GM21423 (cell line): ENCODE data around the gene TP53I11.

ENCODE experiments used
- ATAC-seq: cut with Tn5 transposase; IDR thresholded peaks from one replicate; pipeline ENCODE4 v1.9.1; 2021; ENCODE audit warnings: mild to moderate bottlenecking, moderate library complexity; ENCODE audit not compliant: unreplicated experiment

The TP53I11 gene

DNA sequence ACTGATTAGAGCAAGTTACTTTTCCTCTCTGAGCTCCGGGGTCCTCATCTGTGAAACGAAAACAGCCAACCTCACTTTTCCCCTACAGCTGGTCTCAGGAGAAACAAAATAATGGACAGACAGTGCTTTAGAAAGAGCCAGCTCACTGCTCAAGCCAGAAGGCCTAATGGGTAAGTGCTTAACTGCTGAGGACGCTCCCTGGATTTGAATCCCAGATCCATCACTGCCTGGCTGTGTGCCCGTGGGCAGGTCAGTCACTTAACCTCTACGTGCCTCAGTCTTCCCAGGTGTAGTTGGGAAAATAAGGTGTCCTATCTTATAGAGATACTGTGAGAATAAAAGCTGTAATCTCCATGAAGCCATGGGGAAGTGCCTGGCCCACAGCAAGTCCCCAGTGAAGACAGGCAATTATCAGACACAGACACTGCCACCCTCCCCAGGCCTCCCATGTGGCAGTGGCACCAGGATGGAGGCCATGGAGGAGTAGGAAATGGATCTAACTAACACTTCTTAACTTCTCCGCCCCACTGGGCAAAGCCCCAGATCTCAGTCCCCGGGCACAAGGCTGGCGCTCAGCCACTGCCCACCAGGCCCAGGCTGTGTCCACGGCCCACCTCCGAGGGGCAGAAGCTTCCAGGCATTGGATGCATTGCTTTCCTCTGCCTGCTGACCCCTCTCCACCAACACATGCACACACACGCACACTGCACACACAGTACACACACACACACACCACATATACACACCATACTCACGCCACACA, 9.2 kb downstream of the TP53I11 start:
- ATAC-seq: no peak

GRCh38 chr11:44940835-44941234, 9.8 kb downstream of the TP53I11 start:
- ATAC-seq: no peak

GRCh38 chr11:44940404-44940803, 10.3 kb downstream of the TP53I11 start:
- no peak for ATAC-seq

GRCh38 chr11:44939673-44940395, 10.8 kb downstream of the TP53I11 start:
- ATAC-seq: no peak

DNA sequence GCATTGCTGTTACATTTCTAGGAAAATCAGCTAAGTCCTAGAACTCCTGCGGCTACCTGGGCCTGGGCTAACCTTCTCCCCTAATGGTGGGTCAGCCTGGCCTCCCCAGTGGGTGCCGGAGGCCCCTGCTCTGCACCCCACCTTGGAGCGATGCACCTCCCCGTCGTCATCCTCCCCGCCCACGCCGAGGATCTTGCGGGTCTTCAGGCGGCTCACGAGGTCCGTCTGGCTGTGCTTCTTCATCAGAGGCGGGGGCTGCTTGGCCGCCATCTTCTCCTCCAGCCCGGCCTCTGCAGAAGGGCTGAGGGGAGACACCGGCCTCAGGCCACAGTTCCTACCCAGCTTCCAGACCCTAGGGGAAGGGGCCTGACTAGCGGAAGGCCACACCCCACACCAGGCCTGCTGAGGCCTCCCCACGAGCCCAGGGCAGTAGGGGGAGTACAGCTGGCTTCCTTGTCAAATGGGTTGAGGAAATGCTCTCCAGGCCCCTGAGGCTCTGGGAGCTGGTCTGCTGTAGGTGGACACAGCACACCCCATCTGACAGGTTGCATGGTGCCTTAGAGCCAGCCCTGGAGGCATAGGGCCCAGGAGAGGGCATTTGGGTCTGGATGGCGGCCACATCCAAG, 12.5 kb downstream of the TP53I11 start:
- no peak for ATAC-seq

GRCh38 chr11:44936951-44937543, 13.6 kb downstream of the TP53I11 start:
- no peak for ATAC-seq

DNA sequence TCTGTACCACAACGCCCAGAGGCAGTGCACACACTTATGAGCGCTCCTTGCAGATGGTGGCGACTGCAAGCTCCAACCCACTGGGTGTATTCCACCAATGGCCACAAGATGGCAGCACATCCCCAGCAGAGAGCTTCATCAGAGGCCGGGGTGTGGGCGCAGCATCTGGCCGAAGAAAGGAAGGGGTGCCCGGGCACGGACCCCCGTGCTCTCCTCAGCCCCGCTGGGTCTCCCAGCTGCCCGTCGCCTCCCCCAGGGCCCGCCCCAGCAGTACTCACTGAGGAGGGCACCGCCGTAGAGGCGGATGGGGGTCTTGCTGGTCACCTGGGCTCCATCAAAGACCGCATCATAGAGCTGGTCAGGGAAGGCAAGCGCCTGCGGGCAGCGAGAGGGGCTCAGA, 14.2 kb downstream of the TP53I11 start:
- peak; percentile 81 for ATAC-seq

GRCh38 chr11:44934735-44935250, 15.9 kb downstream of the TP53I11 start:
- ATAC-seq: no peak

- no peak for ATAC-seq
These were observed 16.6 kb downstream of the TP53I11 start for GRCh38 chr11:44934110-44934509.

DNA sequence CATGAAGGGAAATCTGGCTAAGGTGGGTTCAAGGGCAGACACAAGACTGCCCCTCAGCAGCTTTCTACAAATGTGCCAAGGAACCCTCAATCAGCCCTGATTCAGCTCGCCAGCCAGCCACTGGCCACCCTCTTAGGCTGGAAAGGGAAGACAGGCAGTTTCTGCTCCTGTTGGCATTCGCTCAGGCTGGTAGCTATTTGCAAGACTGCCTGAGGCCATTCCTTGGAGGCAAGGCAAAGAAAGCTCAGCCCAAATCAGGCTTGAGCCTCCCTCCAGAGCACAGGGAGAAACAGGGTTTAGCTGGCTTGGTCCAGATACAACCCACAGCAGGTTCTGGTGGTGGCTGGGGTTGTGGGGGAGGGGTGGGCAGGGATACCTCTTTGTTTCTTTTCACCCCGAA, 19.2 kb downstream of the TP53I11 start:
- ATAC-seq: no peak

- no peak for ATAC-seq
These were observed 19.9 kb downstream of the TP53I11 start for GRCh38 chr11:44930588-44931302.

- no peak for ATAC-seq
These were observed 21.9 kb downstream of the TP53I11 start for GRCh38 chr11:44928816-44929215.

- no peak for ATAC-seq
These were observed 22.5 kb downstream of the TP53I11 start for GRCh38 chr11:44928144-44928543.

GRCh38 chr11:44927174-44927661, 23.5 kb downstream of the TP53I11 start:
- ATAC-seq: no peak

DNA sequence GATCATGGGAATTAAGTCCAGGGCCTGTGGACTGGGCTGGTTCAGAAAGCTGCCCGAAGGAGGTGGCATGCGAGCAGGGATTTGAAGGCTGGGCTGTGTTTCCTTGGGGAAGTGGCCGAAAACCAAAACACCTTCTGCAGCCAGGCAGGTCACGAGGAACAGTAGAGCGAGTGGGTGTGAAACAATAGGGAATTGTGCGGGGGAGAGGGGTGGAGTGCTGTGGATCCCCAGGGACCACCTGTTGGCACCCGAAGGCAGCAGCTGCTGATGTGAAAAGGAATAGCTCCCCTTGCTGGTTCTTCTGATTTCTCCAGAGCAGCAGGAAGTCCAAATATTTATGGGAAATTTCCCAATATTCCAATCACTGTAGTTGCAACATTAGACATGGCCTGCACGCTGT, 24.6 kb downstream of the TP53I11 start:
- ATAC-seq: no peak

GRCh38 chr11:44923806-44924205, 26.9 kb downstream of the TP53I11 start:
- no peak for ATAC-seq

DNA sequence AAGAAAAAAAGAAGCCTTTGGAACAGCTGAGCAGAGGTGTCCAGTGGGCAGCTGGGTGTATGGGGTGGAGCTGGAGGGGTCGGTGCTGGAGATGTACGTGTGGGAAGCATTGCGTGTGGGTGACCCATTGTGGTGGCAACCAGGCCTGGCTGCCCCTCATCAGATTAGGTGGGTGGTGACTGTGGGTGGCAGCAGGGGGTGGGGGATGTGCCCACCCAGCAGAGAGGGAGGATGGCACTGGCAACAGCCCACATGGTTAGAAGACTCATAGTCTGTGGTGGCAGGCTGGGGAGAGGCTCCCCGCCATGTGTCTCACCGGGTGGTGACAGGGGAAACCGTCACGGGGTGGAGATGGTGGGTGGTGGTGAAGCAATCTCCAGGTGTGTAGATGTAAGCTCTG, 27.6 kb downstream of the TP53I11 start:
- ATAC-seq: no peak

GRCh38 chr11:44920451-44920850, 30.2 kb downstream of the TP53I11 start:
- ATAC-seq: no peak

DNA sequence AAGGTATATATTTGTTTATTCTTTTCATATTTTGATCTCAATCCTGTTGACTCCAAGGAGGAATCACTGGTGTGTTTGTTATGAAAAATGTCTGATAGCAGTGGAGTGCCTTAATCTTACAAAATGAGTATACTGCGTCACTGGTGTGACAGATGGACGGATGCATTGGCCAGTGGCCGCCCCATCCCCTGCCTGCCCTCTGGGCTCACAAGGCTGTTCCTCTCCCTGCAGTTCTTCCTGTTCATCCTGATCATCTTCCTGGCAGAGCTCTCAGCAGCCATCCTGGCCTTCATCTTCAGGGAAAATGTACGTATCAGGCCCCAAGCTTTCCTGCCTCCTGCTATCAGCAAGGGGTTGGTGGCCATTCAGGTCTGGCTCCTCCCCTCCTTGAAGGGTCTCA, 32.9 kb downstream of the TP53I11 start:
- no peak for ATAC-seq

DNA sequence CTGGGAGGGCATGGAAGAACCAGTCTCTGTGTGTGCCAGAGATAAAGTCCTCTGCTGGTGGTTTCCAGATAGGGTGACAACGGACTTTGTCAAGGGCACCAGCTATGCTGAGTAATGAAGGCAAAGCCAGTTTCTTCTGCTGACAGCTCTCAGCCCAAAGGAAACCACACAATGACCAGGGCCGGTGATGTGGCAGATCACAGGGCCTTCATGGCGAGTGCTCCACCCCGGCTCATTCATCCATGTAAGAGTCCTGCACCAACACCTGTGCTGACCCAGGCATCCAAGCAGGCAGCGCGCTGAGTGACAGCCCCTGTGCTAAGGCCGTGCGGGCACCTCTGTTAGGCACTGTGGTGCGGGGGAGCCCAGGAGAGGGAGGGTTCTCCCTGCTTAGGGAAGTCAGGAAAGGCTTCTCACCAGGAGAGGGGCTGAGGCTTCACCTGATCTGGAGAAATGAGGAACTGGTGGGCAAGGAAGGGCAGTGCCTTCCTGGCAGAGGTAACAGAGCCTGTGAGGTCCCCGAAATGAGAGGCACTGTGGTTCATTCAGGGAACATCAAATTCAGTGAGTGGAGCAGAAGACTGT, 33.8 kb downstream of the TP53I11 start:
- no peak for ATAC-seq
